ENCODE data around the gene CNDP1.

The CNDP1 gene

GRCh38 chr18:74507097-74507881 is 27.0 kb upstream of the CNDP1 start:
- no peak overlapping the region for H3K9ac ChIP-seq (ENCODE audit: low read length)
- DNase-seq: no peak
- no peak for TF ChIP-seq CTCF (IDR thresholded peaks at IDR 0.05; ENCODE audit: low read length)
- no peak for TF ChIP-seq EZH2phosphoT487 (IDR thresholded peaks at IDR 0.05; ENCODE audit: low read length)
- TF ChIP-seq EZH2 (optimal IDR thresholded peaks at IDR 0.05; ENCODE audit: low read depth, low read length): no peak
- no peaks in the 10 kb centered on the region for H3K9me2 ChIP-seq (replicated peaks; ENCODE audit: insufficient read depth, low read length)
- H3K79me2 ChIP-seq (ENCODE audit: low read length): peaks cover 92% of the 10 kb centered on the region
- no peak overlapping the region for H2AFZ ChIP-seq (ENCODE audit: low read length)
- H3K27me3 ChIP-seq (replicated peaks; ENCODE audit: insufficient read depth, low read length): no peaks in the 10 kb centered on the region
- no peak overlapping the region for H3K4me2 ChIP-seq (ENCODE audit: low read depth, low read length)
- no peak overlapping the region for H3K4me3 ChIP-seq (ENCODE audit: low read length)
- H4K20me1 ChIP-seq (ENCODE audit: insufficient read depth, low read length): no peaks in the 10 kb centered on the region
- H3K27ac ChIP-seq (ENCODE audit: low read length): no peak overlapping the region
- peaks cover 21% of the 10 kb centered on the region for H3K36me3 ChIP-seq (replicated peaks; ENCODE audit: insufficient read depth, low read length)
- no peaks in the 10 kb centered on the region for H3K9me3 ChIP-seq (replicated peaks; ENCODE audit: insufficient read depth, low read length)
- peaks cover 5% of the 10 kb centered on the region; the same call in 1 of the 2 replicates for H3K4me1 ChIP-seq (ENCODE audit: low read length)
- no peaks in the 10 kb centered on the region for H3F3A ChIP-seq (ENCODE audit: insufficient read depth, low read length)

- H3K9me2 ChIP-seq (replicated peaks; ENCODE audit: insufficient read depth, low read length): no peaks in the 10 kb centered on the region
- peaks cover 92% of the 10 kb centered on the region for H3K79me2 ChIP-seq (ENCODE audit: low read length)
- peaks cover under 1% of the 10 kb centered on the region; the same call in 1 of the 2 replicates for H3K4me1 ChIP-seq (ENCODE audit: low read length)
- no peaks in the 10 kb centered on the region for H3F3A ChIP-seq (ENCODE audit: insufficient read depth, low read length)
- no peak overlapping the region for H3K9ac ChIP-seq (ENCODE audit: low read length)
- H4K20me1 ChIP-seq (ENCODE audit: insufficient read depth, low read length): no peaks in the 10 kb centered on the region
- no peak overlapping the region for H3K4me3 ChIP-seq (ENCODE audit: low read length)
- no peak for DNase-seq
- no peak for TF ChIP-seq EZH2phosphoT487 (IDR thresholded peaks at IDR 0.05; ENCODE audit: low read length)
- no peak for TF ChIP-seq EZH2 (optimal IDR thresholded peaks at IDR 0.05; ENCODE audit: low read depth, low read length)
- no peak for TF ChIP-seq CTCF (IDR thresholded peaks at IDR 0.05; ENCODE audit: low read length)
- no peak overlapping the region for H3K4me2 ChIP-seq (ENCODE audit: low read depth, low read length)
- H3K27ac ChIP-seq (ENCODE audit: low read length): no peak overlapping the region
- no peaks in the 10 kb centered on the region for H3K9me3 ChIP-seq (replicated peaks; ENCODE audit: insufficient read depth, low read length)
- no peak overlapping the region for H2AFZ ChIP-seq (ENCODE audit: low read length)
- H3K27me3 ChIP-seq (replicated peaks; ENCODE audit: insufficient read depth, low read length): no peaks in the 10 kb centered on the region
- H3K36me3 ChIP-seq (replicated peaks; ENCODE audit: insufficient read depth, low read length): peaks cover 21% of the 10 kb centered on the region
Measured at GRCh38 chr18:74507927-74508326, 26.4 kb upstream of the CNDP1 start.

GRCh38 chr18:74508366-74508765 is 25.9 kb upstream of the CNDP1 start:
- Histone ChIP-seq H3K9me2 (replicated peaks; ENCODE audit: insufficient read depth, low read length) (no peaks in the 10 kb centered on the region), H3K4me3 (ENCODE audit: low read length) (no peak overlapping the region), H3F3A (ENCODE audit: insufficient read depth, low read length) (no peaks in the 10 kb centered on the region), H3K36me3 (replicated peaks; ENCODE audit: insufficient read depth, low read length) (peaks cover 19% of the 10 kb centered on the region), H3K4me1 (ENCODE audit: low read length) (no peaks in the 10 kb centered on the region; the same call in 1 of the 2 replicates), H3K27ac (ENCODE audit: low read length) (no peak overlapping the region), H3K4me2 (ENCODE audit: low read depth, low read length) (no peak overlapping the region), H3K27me3 (replicated peaks; ENCODE audit: insufficient read depth, low read length) (no peaks in the 10 kb centered on the region), H4K20me1 (ENCODE audit: insufficient read depth, low read length) (no peaks in the 10 kb centered on the region), H3K79me2 (ENCODE audit: low read length) (peaks cover 92% of the 10 kb centered on the region), H3K9ac (ENCODE audit: low read length) (no peak overlapping the region), H2AFZ (ENCODE audit: low read length) (no peak overlapping the region), H3K9me3 (replicated peaks; ENCODE audit: insufficient read depth, low read length) (no peaks in the 10 kb centered on the region)
- DNase-seq: no peak
- no peak for TF ChIP-seq EZH2 (optimal IDR thresholded peaks at IDR 0.05; ENCODE audit: low read depth, low read length)
- no peak for TF ChIP-seq CTCF (IDR thresholded peaks at IDR 0.05; ENCODE audit: low read length)
- TF ChIP-seq EZH2phosphoT487 (IDR thresholded peaks at IDR 0.05; ENCODE audit: low read length): no peak
